Keratinocyte (primary cell): ENCODE data around the gene TMC1. TPM values are rescaled to one million over a fixed set of nuclear protein-coding genes. Genes with fewer than 3 reads are reported as not detected.
A peak's percentile ranks its signal among the peaks of the same experiment; 100 is the strongest.

ENCODE experiments used
- DNase-seq: peaks from one replicate; pipeline ENCODE4 v3.0.0-alpha.2; 2011; ENCODE audit warnings: low read depth, missing footprints, low spot score
- FAIRE-seq: peaks from 2 replicates; lab custom pipeline; 2011; peaks lifted over from hg19 to GRCh38; lab: Jason Lieb, UNC
- H2AFZ ChIP-seq: 2 replicates; pipeline ENCODE4 v1.6.0; 2012; ENCODE audit warnings: low read length, control low read depth, inconsistent platforms; ENCODE audit not compliant: control insufficient read depth
- H3K27ac ChIP-seq: 2 replicates; pipeline ENCODE4 v1.5.1; 2011; ENCODE audit warnings: low read length; ENCODE audit not compliant: control insufficient read depth, insufficient read depth
- H3K27me3 ChIP-seq: 3 replicates; pipeline ENCODE4 v1.6.0; 2011; ENCODE audit warnings: low read length; ENCODE audit not compliant: control insufficient read depth, insufficient read depth; ENCODE audit errors: extremely low read depth
- H3K36me3 ChIP-seq, 2 experiments: 2 replicates in 1 of 2; 3 replicates in 1 of 2; pipeline ENCODE4 v1.5.1; 2011; ENCODE audit warnings: low read length in 2 of 2, mild to moderate bottlenecking in 1 of 2; ENCODE audit not compliant: control insufficient read depth in 2 of 2, insufficient read depth in 2 of 2; ENCODE audit errors: extremely low read depth in 1 of 2
- H3K4me1 ChIP-seq: 3 replicates; pipeline ENCODE4 v1.5.1; 2011; ENCODE audit warnings: low read length; ENCODE audit not compliant: control insufficient read depth, insufficient read depth; ENCODE audit errors: extremely low read depth
- H3K4me2 ChIP-seq: 3 replicates; pipeline ENCODE4 v1.6.0; 2011; ENCODE audit warnings: low read depth, low read length; ENCODE audit not compliant: control insufficient read depth, insufficient read depth; ENCODE audit errors: extremely low read depth
- H3K4me3 ChIP-seq, 3 experiments: fragments of 200-600 bp in 1 of 3; sonication (generic) in 1 of 3; 2 replicates in 2 of 3; 3 replicates in 1 of 3; pipeline ENCODE4 v1.5.1; 2011 to 2016; ENCODE audit warnings: low read length in 3 of 3, mild to moderate bottlenecking in 3 of 3, control low read depth in 2 of 3, inconsistent platforms in 1 of 3, low read depth in 1 of 3, mixed read lengths in 1 of 3, mixed run types in 1 of 3, moderate library complexity in 1 of 3; ENCODE audit not compliant: control insufficient read depth in 2 of 3, insufficient read depth in 2 of 3; ENCODE audit errors: extremely low read depth in 1 of 3
- H3K79me2 ChIP-seq: 2 replicates; pipeline ENCODE4 v1.6.0; 2012; ENCODE audit warnings: low read length; ENCODE audit not compliant: control insufficient read depth, insufficient read depth
- H3K9ac ChIP-seq: 3 replicates; pipeline ENCODE4 v1.6.0; 2011; ENCODE audit warnings: low read length; ENCODE audit not compliant: control insufficient read depth, insufficient read depth; ENCODE audit errors: extremely low read depth
- H3K9me1 ChIP-seq: 3 replicates; pipeline ENCODE4 v1.6.0; 2011; ENCODE audit warnings: low read length; ENCODE audit not compliant: control insufficient read depth, insufficient read depth; ENCODE audit errors: extremely low read depth
- H3K9me3 ChIP-seq: 2 replicates; pipeline ENCODE4 v1.5.1; 2012; ENCODE audit warnings: low read depth, low read length; ENCODE audit not compliant: control insufficient read depth
- H4K20me1 ChIP-seq: 3 replicates; pipeline ENCODE4 v1.6.0; 2011; ENCODE audit warnings: low read length; ENCODE audit not compliant: control insufficient read depth, insufficient read depth; ENCODE audit errors: extremely low read depth
- CTCF ChIP-seq, 3 experiments: IDR thresholded peaks in 1 of 3; conservative IDR thresholded peaks in 1 of 3; optimal IDR thresholded peaks in 1 of 3; 2 replicates in 2 of 3; 3 replicates in 1 of 3; pipeline versions ENCODE3 to v1.5.1; 2011; ENCODE audit warnings: low read length in 3 of 3, mild to moderate bottlenecking in 3 of 3, moderate library complexity in 2 of 3, control low read depth in 1 of 3, inconsistent platforms in 1 of 3; ENCODE audit not compliant: insufficient read depth in 2 of 3; ENCODE audit errors: extremely low read depth in 1 of 3
- EZH2 ChIP-seq: IDR thresholded peaks from one replicate; pipeline ENCODE4 v1.6.1; 2012; ENCODE audit warnings: inconsistent platforms, mild to moderate bottlenecking, low read length, moderate library complexity
- dilution Hi-C: fragments of 300-500 bp; cut with MboI; formaldehyde crosslinking; loops from one replicate; pipeline ENCODE4 v1.7.0; 2020; ENCODE audit warnings: low sequenced_read_pairs; ENCODE audit not compliant: extremely low pct_ligation_motif_present
- polyA plus RNA-seq, 5 experiments: library from polyadenylated mRNA; depleted of rRNA in 3 of 5; stranded (reverse) in 3 of 5; stranded (forward) in 1 of 5; unstranded in 1 of 5; fragments of >200 nt; gene quantifications; 1 replicate in 1 of 5; 2 replicates in 3 of 5; 3 replicates in 1 of 5; pipeline versions ENCODE4 v1.2.1 to v1.2.3, GENCODE V29; 2011 to 2012; ENCODE audit warnings: missing spikeins in 2 of 5, low read depth in 1 of 5, low replicate concordance in 1 of 5

TMC1 gene
- polyA plus RNA-seq, 1 donor (not counting 4 experiments of a cell fraction or from before 2014, with no cell fraction given) = 0.05 TPM

- no peaks in the 10 kb centered on the region for H3K9me3 ChIP-seq
- no peak overlapping the region for H2AFZ ChIP-seq
- H3K27me3 ChIP-seq = no peaks in the 10 kb centered on the region
- H3K79me2 ChIP-seq = no peaks in the 10 kb centered on the region
- H3K9ac ChIP-seq = peak overlapping the region; percentile 67
- H3K36me3 ChIP-seq = no peaks in the 10 kb centered on the region
- dilution Hi-C loops = no loop called here
- H3K4me1 ChIP-seq = peaks cover 43% of the 10 kb centered on the region
- peak; percentile 92 for DNase-seq
- H3K27ac ChIP-seq = peak overlapping the region; percentile 94
- TF ChIP-seq CTCF (optimal IDR thresholded peaks at IDR 0.05 in 1 of 3, IDR thresholded peaks at IDR 0.05 in 1 of 3, conservative IDR thresholded peaks at IDR 0.05 in 1 of 3; ENCODE audit: extremely low read depth in 1 of 3, insufficient read depth in 2 of 3, low read length in 3 of 3) = no peak
- H3K9me1 ChIP-seq = no peaks in the 10 kb centered on the region
- H3K4me2 ChIP-seq = peak overlapping the region; percentile 93
- H4K20me1 ChIP-seq = no peaks in the 10 kb centered on the region
- FAIRE-seq = peak; percentile 98
- no peak overlapping the region for H3K4me3 ChIP-seq
Measured at GRCh38 chr9:72476617-72477437, 44.6 kb upstream of the TMC1 start.

- no peak for TF ChIP-seq EZH2
- no peak for TF ChIP-seq CTCF (optimal IDR thresholded peaks at IDR 0.05 in 1 of 3, IDR thresholded peaks at IDR 0.05 in 1 of 3, conservative IDR thresholded peaks at IDR 0.05 in 1 of 3; ENCODE audit: extremely low read depth in 1 of 3, insufficient read depth in 2 of 3, low read length in 3 of 3)
- Histone ChIP-seq H3K4me2 (peak overlapping the region; percentile 93), H3K36me3 (no peaks in the 10 kb centered on the region), H3K4me1 (peaks cover 42% of the 10 kb centered on the region), H4K20me1 (no peaks in the 10 kb centered on the region), H3K4me3 (peak overlapping the region in 2 of 3 experiments; percentile 40 to 50), H3K9ac (peak overlapping the region; percentile 67), H3K27me3 (no peaks in the 10 kb centered on the region), H3K27ac (peak overlapping the region; percentile 94), H3K79me2 (no peaks in the 10 kb centered on the region), H3K9me3 (no peaks in the 10 kb centered on the region), H2AFZ (peak overlapping the region; percentile 84), H3K9me1 (no peaks in the 10 kb centered on the region)
- dilution Hi-C loops = no loop called here
- peak; percentile 56 for DNase-seq
- peak; percentile 98 for FAIRE-seq
Measured at GRCh38 chr9:72477930-72478518, 43.4 kb upstream of the TMC1 start.
